ENCODE measurements around the gene IFNA8. TPM values are rescaled to one million over a fixed set of nuclear protein-coding genes. Genes with fewer than 3 reads are reported as not detected.

The IFNA8 gene
- total RNA-seq, 1 experiment from 2014 or later, result not detected

DNA sequence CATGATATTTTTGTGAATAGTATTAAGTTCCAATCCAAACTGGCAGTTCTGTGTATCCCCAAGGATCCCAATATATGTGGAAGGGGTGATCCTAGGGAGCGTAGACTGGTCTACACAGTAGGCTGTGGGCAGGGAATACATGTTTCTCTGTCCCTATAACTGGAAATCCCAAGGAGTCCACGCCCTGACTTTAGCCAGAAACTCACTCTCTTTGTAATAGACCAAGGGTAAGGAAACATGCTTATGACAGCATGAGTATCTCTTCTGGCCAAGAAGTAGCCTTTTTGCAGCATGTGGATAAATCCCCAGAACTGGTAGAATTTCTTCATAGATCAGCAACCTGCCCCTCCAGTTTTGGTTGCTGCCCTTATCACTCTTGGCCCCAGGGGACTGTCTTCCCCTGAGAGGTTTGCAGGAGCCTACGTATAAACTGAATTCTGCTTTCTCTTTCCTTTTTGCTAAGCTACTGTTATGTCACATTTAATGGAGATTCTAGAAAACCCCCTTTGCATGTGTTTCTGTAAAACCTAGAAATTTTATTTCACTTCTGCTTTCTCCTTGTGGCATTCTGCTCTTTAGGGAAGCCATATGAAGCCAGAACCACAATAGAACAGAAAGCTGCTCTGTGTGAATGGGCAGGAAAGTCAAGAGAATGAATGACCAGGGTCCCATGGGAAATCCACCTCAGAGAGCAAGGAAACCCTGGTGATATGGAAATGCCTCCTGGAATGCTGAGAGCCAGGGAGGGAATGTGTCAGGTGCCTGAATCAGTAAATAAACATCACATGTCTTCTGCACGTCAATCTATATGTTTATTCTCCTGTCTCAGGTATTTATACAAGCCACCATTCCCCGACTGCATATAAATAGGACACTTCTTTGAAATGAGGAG lies 27.2 kb upstream of the IFNA8 start:
- intact Hi-C loops (cut with micrococcal nuclease; ENCODE audit: unreplicated experiment), result no loop called here
- ChIA-PET CTCF (no interaction called here), POLR2A (ENCODE audit: low non-redundant PET) (no interaction called here)
- Histone ChIP-seq H3K4me1 (ENCODE audit: insufficient read depth, low read length, poor library complexity, severe bottlenecking) (no peaks in the 10 kb centered on the region), H3K4me3 (ENCODE audit: low read depth, low read length, poor library complexity, severe bottlenecking) (no peak overlapping the region), H3K9me3 (ENCODE audit: low read depth, low read length, poor library complexity, severe bottlenecking) (no peaks in the 10 kb centered on the region), H3K27me3 (replicated peaks; ENCODE audit: insufficient read depth, low read depth, low read length, poor library complexity) (peaks cover 67% of the 10 kb centered on the region), H3K36me3 (ENCODE audit: insufficient read depth, low read length, poor library complexity, severe bottlenecking) (no peaks in the 10 kb centered on the region), H3K27ac (ENCODE audit: low read depth, low read length, poor library complexity, severe bottlenecking) (no peak overlapping the region)
- no TSS peak for BruUV-seq (replicated peaks)
- no peak for TF ChIP-seq EZH2 (IDR thresholded peaks at IDR 0.05; ENCODE audit: borderline replicate concordance, low read depth, low read length, poor library complexity, severe bottlenecking)
- TF ChIP-seq, protein P1, sequence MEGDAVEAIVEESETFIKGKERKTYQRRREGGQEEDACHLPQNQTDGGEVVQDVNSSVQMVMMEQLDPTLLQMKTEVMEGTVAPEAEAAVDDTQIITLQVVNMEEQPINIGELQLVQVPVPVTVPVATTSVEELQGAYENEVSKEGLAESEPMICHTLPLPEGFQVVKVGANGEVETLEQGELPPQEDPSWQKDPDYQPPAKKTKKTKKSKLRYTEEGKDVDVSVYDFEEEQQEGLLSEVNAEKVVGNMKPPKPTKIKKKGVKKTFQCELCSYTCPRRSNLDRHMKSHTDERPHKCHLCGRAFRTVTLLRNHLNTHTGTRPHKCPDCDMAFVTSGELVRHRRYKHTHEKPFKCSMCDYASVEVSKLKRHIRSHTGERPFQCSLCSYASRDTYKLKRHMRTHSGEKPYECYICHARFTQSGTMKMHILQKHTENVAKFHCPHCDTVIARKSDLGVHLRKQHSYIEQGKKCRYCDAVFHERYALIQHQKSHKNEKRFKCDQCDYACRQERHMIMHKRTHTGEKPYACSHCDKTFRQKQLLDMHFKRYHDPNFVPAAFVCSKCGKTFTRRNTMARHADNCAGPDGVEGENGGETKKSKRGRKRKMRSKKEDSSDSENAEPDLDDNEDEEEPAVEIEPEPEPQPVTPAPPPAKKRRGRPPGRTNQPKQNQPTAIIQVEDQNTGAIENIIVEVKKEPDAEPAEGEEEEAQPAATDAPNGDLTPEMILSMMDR (conservative IDR thresholded peaks at IDR 0.05; ENCODE audit: low read depth, low read length), result no peak
- DNase-seq (ENCODE audit: low spot score), result no peak

DNA sequence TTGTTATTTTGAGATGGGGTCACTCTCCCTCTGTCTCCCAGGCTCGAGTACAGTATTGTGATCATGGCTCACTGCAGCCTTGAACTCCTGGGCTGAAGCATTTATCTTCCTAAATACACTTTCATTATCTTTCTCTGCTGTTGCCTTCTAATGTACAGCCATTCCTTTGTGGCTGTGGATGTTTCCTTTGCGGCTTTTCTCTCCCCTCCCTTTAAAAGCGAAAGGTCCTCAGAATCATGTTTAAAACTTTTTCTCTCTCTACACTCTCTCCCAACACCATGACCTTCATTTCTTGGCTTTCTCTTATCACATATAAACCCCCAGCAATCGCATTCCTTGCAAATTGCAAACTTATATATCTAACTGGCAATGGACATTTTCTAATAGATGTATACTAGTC lies 25.3 kb upstream of the IFNA8 start:
- ChIA-PET CTCF (no interaction called here), POLR2A (ENCODE audit: low non-redundant PET) (no interaction called here)
- Histone ChIP-seq H3K9me3 (ENCODE audit: low read depth, low read length, poor library complexity, severe bottlenecking) (no peaks in the 10 kb centered on the region), H3K4me1 (ENCODE audit: insufficient read depth, low read length, poor library complexity, severe bottlenecking) (no peaks in the 10 kb centered on the region), H3K36me3 (ENCODE audit: insufficient read depth, low read length, poor library complexity, severe bottlenecking) (no peaks in the 10 kb centered on the region), H3K4me3 (ENCODE audit: low read depth, low read length, poor library complexity, severe bottlenecking) (no peak overlapping the region), H3K27me3 (replicated peaks; ENCODE audit: insufficient read depth, low read depth, low read length, poor library complexity) (peaks cover 64% of the 10 kb centered on the region), H3K27ac (ENCODE audit: low read depth, low read length, poor library complexity, severe bottlenecking) (no peak overlapping the region)
- DNase-seq (ENCODE audit: low spot score), result no peak
- BruUV-seq (replicated peaks), result no TSS peak
- TF ChIP-seq EZH2 (IDR thresholded peaks at IDR 0.05; ENCODE audit: borderline replicate concordance, low read depth, low read length, poor library complexity, severe bottlenecking), result no peak
- intact Hi-C loops (cut with micrococcal nuclease; ENCODE audit: unreplicated experiment), result no loop called here

DNA sequence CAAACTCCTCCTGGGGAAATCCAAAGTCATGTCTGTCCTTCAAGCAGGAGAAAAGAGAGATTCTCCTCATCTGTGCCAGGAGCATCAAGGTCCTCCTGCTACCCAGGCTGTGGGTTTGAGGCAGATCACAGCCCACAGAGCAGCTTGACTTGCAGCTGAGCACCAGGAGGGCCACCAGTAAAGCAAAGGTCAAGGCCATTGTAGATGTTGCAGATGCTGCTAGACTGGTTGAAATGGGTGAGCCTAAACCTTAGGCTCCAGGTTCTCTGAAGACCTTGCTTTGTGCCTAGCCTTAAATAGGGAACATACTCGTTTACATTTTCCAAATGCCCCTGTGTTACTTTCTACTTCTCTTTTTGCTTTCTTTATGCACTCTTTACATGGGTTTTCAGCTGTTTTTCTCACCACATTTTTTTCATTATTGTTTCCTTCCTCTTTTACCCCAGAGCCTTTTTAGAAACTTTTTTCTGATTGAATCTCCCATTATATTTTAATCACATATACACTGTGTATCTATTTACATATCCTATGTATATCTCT lies 23.7 kb upstream of the IFNA8 start, which contains the start of gene IFNA2:
Gene IFNA2, minus strand, starts transcription at position 268 of the 540 bp plus-strand sequence. Its CDS starts 69 bp downstream, at position 199.
- Histone ChIP-seq H3K36me3 (ENCODE audit: insufficient read depth, low read length, poor library complexity, severe bottlenecking) (no peaks in the 10 kb centered on the region), H3K4me1 (ENCODE audit: insufficient read depth, low read length, poor library complexity, severe bottlenecking) (no peaks in the 10 kb centered on the region), H3K27ac (ENCODE audit: low read depth, low read length, poor library complexity, severe bottlenecking) (no peak within 1 kb of the TSS), H3K27me3 (replicated peaks; ENCODE audit: insufficient read depth, low read depth, low read length, poor library complexity) (peaks cover 67% of the 10 kb centered on the region), H3K4me3 (ENCODE audit: low read depth, low read length, poor library complexity, severe bottlenecking) (no peak within 1 kb of the TSS), H3K9me3 (ENCODE audit: low read depth, low read length, poor library complexity, severe bottlenecking) (no peaks in the 10 kb centered on the region)
- BruUV-seq (replicated peaks), result no TSS peak
- ChIA-PET CTCF (no interaction called here), POLR2A (ENCODE audit: low non-redundant PET) (no interaction called here)
- DNase-seq (ENCODE audit: low spot score), result no peak
- TF ChIP-seq, protein P1 (conservative IDR thresholded peaks at IDR 0.05; ENCODE audit: low read depth, low read length), result no peak
- TF ChIP-seq EZH2 (IDR thresholded peaks at IDR 0.05; ENCODE audit: borderline replicate concordance, low read depth, low read length, poor library complexity, severe bottlenecking), result no peak
- intact Hi-C loops (cut with micrococcal nuclease; ENCODE audit: unreplicated experiment), result no loop called here
